WERI-Rb-1 (cell line): ENCODE data around the gene FAM168B.

Experiments used
- DNase-seq: peaks from one replicate; pipeline ENCODE4 v3.0.0-alpha.2; 2020
- H3K27ac ChIP-seq: fragments of 250-450 bp; sonication (Bioruptor Pico); 2 replicates; pipeline ENCODE4 v1.5.1; 2020; ENCODE audit warnings: mild to moderate bottlenecking, moderate library complexity
- H3K27me3 ChIP-seq: fragments of 250-450 bp; sonication (Bioruptor Pico); 2 replicates; pipeline ENCODE4 v1.5.1; 2021; ENCODE audit warnings: mild to moderate bottlenecking, low read depth, moderate library complexity; ENCODE audit not compliant: insufficient read depth, severe bottlenecking
- H3K36me3 ChIP-seq: fragments of 250-450 bp; sonication (Bioruptor Pico); 2 replicates; pipeline ENCODE4 v1.5.1; 2020; ENCODE audit warnings: mild to moderate bottlenecking, moderate library complexity
- H3K4me3 ChIP-seq: 2 replicates; pipeline ENCODE4 v1.5.1; 2011; ENCODE audit warnings: low read depth, mild to moderate bottlenecking, control low read depth, low read length
- H3K9me3 ChIP-seq: fragments of 250-450 bp; sonication (Bioruptor Pico); 2 replicates; pipeline ENCODE4 v1.5.1; 2021; ENCODE audit warnings: mild to moderate bottlenecking, moderate library complexity; ENCODE audit not compliant: severe bottlenecking
- TF ChIP-seq, protein P1 (sequence below): IDR thresholded peaks from 2 replicates; pipeline ENCODE4 v1.5.1; 2011; ENCODE audit warnings: low read depth, mild to moderate bottlenecking, control low read depth, inconsistent platforms, low read length

FAM168B gene

DNA sequence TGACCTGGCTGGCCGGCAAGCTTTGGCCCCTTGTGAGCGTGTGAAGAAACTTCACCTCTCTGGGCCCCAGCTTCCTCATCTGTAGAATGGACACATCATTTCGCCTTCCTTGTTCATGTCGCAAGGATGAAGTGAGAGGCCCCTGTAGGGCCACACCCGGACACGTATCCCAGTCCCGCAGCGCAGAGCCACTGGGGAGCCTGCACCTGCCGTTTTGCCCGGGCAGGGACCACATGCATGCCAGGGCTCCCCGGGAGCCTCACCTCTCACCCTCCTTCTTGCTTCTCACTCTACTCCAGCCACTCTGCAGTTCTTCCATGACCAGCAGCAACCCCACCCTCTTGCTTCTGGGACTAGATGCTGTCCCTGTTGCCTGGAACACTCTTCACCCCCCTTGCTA, 77.5 kb downstream of the FAM168B start:
- H3K27me3 ChIP-seq: no peaks in the 10 kb centered on the region

GRCh38 chr2:131014141-131014540, 79.1 kb downstream of the FAM168B start:
- H3K9me3 ChIP-seq: no peaks in the 10 kb centered on the region
- TF ChIP-seq, protein P1, sequence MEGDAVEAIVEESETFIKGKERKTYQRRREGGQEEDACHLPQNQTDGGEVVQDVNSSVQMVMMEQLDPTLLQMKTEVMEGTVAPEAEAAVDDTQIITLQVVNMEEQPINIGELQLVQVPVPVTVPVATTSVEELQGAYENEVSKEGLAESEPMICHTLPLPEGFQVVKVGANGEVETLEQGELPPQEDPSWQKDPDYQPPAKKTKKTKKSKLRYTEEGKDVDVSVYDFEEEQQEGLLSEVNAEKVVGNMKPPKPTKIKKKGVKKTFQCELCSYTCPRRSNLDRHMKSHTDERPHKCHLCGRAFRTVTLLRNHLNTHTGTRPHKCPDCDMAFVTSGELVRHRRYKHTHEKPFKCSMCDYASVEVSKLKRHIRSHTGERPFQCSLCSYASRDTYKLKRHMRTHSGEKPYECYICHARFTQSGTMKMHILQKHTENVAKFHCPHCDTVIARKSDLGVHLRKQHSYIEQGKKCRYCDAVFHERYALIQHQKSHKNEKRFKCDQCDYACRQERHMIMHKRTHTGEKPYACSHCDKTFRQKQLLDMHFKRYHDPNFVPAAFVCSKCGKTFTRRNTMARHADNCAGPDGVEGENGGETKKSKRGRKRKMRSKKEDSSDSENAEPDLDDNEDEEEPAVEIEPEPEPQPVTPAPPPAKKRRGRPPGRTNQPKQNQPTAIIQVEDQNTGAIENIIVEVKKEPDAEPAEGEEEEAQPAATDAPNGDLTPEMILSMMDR: no peak
- no peak for DNase-seq
- no peaks in the 10 kb centered on the region for H3K36me3 ChIP-seq
- no peaks in the 10 kb centered on the region for H3K27me3 ChIP-seq
- H3K4me3 ChIP-seq: no peak overlapping the region
- H3K27ac ChIP-seq: no peak overlapping the region

More for the DNA sequence above, 77.5 kb downstream of the FAM168B start:
- Histone ChIP-seq H3K4me3 (no peak overlapping the region), H3K27ac (no peak overlapping the region), H3K9me3 (no peaks in the 10 kb centered on the region), H3K36me3 (no peaks in the 10 kb centered on the region)
- TF ChIP-seq, protein P1: no peak
- no peak for DNase-seq

DNA sequence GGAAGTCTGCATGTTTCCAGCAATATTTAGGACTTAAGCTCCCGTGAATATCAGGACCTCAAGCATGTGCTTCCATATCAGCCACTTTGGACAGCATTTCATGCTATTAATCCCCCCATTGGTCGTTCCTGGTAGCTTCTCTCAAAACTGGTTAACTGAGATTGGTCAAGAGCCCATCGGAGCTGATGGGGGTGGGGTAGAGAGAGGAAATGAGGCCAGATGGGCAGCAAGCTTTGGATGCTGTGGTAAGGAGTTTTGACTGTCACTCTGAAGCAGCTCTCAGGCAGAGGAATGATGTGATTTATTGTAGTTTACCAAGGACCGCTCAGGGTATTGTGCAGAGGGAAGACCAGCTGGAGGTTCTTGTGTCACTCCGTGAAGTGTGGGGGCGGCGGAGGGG, 81.8 kb downstream of the FAM168B start:
- Histone ChIP-seq H3K27me3 (no peaks in the 10 kb centered on the region), H3K4me3 (no peak overlapping the region), H3K9me3 (no peaks in the 10 kb centered on the region), H3K36me3 (no peaks in the 10 kb centered on the region), H3K27ac (no peak overlapping the region)
- TF ChIP-seq, protein P1: no peak
- peak; percentile 69 for DNase-seq

DNA sequence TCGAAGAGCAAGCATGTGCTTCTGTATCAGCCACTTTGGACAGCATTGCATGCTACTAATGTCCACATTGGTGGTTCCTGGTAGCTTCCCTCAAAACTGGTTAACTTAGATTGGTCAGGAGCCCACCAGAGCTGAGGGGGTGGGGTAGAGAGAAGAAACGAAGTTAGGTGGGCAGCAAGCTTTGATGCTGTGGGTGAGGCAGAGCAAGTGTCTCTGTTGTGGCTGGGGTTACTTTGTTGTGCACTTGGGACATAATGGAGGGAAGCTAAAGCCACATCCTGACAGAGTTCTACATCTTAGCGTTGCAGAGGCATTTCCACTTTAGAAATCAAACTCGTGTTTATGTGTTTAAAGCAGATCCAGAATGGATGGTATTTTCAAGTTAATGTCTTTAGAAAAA, 82.7 kb downstream of the FAM168B start:
- Histone ChIP-seq H3K36me3 (no peaks in the 10 kb centered on the region), H3K27me3 (no peaks in the 10 kb centered on the region), H3K9me3 (no peaks in the 10 kb centered on the region), H3K4me3 (no peak overlapping the region), H3K27ac (no peak overlapping the region)
- no peak for DNase-seq
- TF ChIP-seq, protein P1: no peak

- Histone ChIP-seq H3K27me3 (no peaks in the 10 kb centered on the region), H3K27ac (no peak overlapping the region), H3K9me3 (no peaks in the 10 kb centered on the region), H3K36me3 (no peaks in the 10 kb centered on the region), H3K4me3 (no peak overlapping the region)
- no peak for DNase-seq
- TF ChIP-seq, protein P1: no peak
Observed at GRCh38 chr2:131009713-131010475, 83.4 kb downstream of the FAM168B start.

DNA sequence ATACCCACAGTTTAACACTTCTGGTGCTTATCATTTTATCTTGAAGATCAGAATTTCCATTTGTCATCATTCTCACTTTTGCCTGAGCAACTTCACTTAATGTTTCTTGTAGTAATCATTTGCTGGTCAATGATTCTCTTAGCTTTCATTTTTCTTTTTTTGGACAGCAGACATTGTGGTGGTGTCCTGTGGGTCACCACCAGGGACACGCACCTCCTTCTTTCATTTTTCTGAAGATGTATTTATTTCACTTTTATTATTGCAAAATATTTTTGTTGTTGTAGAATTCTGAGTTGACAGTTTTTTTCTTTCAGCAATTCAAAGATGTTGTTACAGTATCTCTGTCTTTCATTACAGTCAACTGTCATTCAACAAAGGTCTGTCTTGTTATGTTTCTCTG, 84.3 kb downstream of the FAM168B start:
- Histone ChIP-seq H3K9me3 (no peaks in the 10 kb centered on the region), H3K4me3 (no peak overlapping the region), H3K27ac (no peak overlapping the region), H3K36me3 (no peaks in the 10 kb centered on the region), H3K27me3 (no peaks in the 10 kb centered on the region)
- DNase-seq: no peak
- TF ChIP-seq, protein P1: no peak
